NT2/D1 (cell line): ENCODE results near the gene RAB7B.

Source experiments
- SUZ12 ChIP-seq: IDR thresholded peaks from 2 replicates; pipeline ENCODE4 v1.6.1; 2011; ENCODE audit not compliant: insufficient read length, insufficient read depth; ENCODE audit errors: extremely low read depth
- YY1 ChIP-seq: IDR thresholded peaks from 2 replicates; pipeline ENCODE4 v1.6.1; 2011; ENCODE audit not compliant: insufficient read length, insufficient read depth
- ZNF274 ChIP-seq: IDR thresholded peaks from 2 replicates; pipeline ENCODE4 v1.6.1; 2011; ENCODE audit warnings: mild to moderate bottlenecking, low read depth, low read length

GRCh38 chr1:206039046-206039973 is 36.1 kb upstream of the RAB7B start:
- TF ChIP-seq ZNF274 (no peak), SUZ12 (no peak), YY1 (no peak)
